ENCODE data around the gene CMSS1.

Gene CMSS1

GRCh38 chr3:99933971-99934750 lies 116.5 kb downstream of the CMSS1 start:
- H3K9me3 ChIP-seq (ENCODE audit: insufficient read depth, low read length), result no peaks in the 10 kb centered on the region
- no peak overlapping the region for H3K4me3 ChIP-seq (ENCODE audit: insufficient read length, low read depth)
- no peaks in the 10 kb centered on the region for H3K27me3 ChIP-seq (ENCODE audit: insufficient read depth, insufficient read length)
- no peak overlapping the region for H3K9ac ChIP-seq (ENCODE audit: insufficient read length, low read depth)
- TF ChIP-seq YY1 (IDR thresholded peaks at IDR 0.05; ENCODE audit: insufficient read depth, insufficient read length) (no peak), ZNF274 (IDR thresholded peaks at IDR 0.05; ENCODE audit: low read depth, low read length) (no peak), SUZ12 (IDR thresholded peaks at IDR 0.05; ENCODE audit: extremely low read depth, insufficient read depth, insufficient read length) (no peak)
- no peaks in the 10 kb centered on the region for H3K36me3 ChIP-seq (ENCODE audit: insufficient read depth, insufficient read length, low read length)
- no peak for DNase-seq (ENCODE audit: low read depth, low spot score)
- H3K4me1 ChIP-seq (ENCODE audit: insufficient read depth, insufficient read length), result no peaks in the 10 kb centered on the region

- no peaks in the 10 kb centered on the region for H3K27me3 ChIP-seq (ENCODE audit: insufficient read depth, insufficient read length)
- no peaks in the 10 kb centered on the region for H3K36me3 ChIP-seq (ENCODE audit: insufficient read depth, insufficient read length, low read length)
- TF ChIP-seq YY1 (IDR thresholded peaks at IDR 0.05; ENCODE audit: insufficient read depth, insufficient read length) (no peak), SUZ12 (IDR thresholded peaks at IDR 0.05; ENCODE audit: extremely low read depth, insufficient read depth, insufficient read length) (no peak), ZNF274 (IDR thresholded peaks at IDR 0.05; ENCODE audit: low read depth, low read length) (no peak)
- H3K4me3 ChIP-seq (ENCODE audit: insufficient read length, low read depth), result no peak overlapping the region
- no peaks in the 10 kb centered on the region for H3K9me3 ChIP-seq (ENCODE audit: insufficient read depth, low read length)
- H3K4me1 ChIP-seq (ENCODE audit: insufficient read depth, insufficient read length), result no peaks in the 10 kb centered on the region
- no peak for DNase-seq (ENCODE audit: low read depth, low spot score)
- no peak overlapping the region for H3K9ac ChIP-seq (ENCODE audit: insufficient read length, low read depth)
Measured at GRCh38 chr3:99934975-99935797, 117.5 kb downstream of the CMSS1 start.

GRCh38 chr3:99938270-99938911 lies 120.7 kb downstream of the CMSS1 start:
- Histone ChIP-seq H3K4me3 (ENCODE audit: insufficient read length, low read depth) (no peak overlapping the region), H3K9me3 (ENCODE audit: insufficient read depth, low read length) (no peaks in the 10 kb centered on the region), H3K36me3 (ENCODE audit: insufficient read depth, insufficient read length, low read length) (no peaks in the 10 kb centered on the region), H3K9ac (ENCODE audit: insufficient read length, low read depth) (no peak overlapping the region), H3K27me3 (ENCODE audit: insufficient read depth, insufficient read length) (no peaks in the 10 kb centered on the region), H3K4me1 (ENCODE audit: insufficient read depth, insufficient read length) (no peaks in the 10 kb centered on the region)
- TF ChIP-seq YY1 (IDR thresholded peaks at IDR 0.05; ENCODE audit: insufficient read depth, insufficient read length) (no peak), ZNF274 (IDR thresholded peaks at IDR 0.05; ENCODE audit: low read depth, low read length) (no peak), SUZ12 (IDR thresholded peaks at IDR 0.05; ENCODE audit: extremely low read depth, insufficient read depth, insufficient read length) (no peak)
- DNase-seq (ENCODE audit: low read depth, low spot score), result no peak

DNA sequence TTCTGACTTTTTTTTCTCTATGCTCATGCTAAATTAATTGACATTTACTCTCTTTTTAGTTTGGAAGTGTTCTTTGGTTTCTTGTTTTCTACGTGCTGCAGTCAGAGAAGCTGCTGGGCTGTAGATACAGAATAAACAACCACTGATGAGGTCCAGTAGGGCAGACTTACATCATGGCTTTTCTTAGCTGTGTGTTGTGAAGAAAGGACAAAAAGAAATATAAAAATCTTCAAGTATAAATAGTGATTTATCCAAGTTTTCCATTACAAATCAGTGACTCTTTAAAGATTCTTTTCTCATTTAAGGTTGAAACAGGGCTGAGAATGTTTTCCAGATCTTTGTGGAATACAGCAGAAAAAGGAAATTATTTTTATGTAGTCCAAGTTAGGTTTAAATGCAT lies 122.2 kb downstream of the CMSS1 start:
- TF ChIP-seq YY1 (IDR thresholded peaks at IDR 0.05; ENCODE audit: insufficient read depth, insufficient read length), result no peak
- no peak for TF ChIP-seq ZNF274 (IDR thresholded peaks at IDR 0.05; ENCODE audit: low read depth, low read length)
- no peak for TF ChIP-seq SUZ12 (IDR thresholded peaks at IDR 0.05; ENCODE audit: extremely low read depth, insufficient read depth, insufficient read length)
- no peak for DNase-seq (ENCODE audit: low read depth, low spot score)
- no peaks in the 10 kb centered on the region for H3K9me3 ChIP-seq (ENCODE audit: insufficient read depth, low read length)
- no peaks in the 10 kb centered on the region for H3K4me1 ChIP-seq (ENCODE audit: insufficient read depth, insufficient read length)
- H3K9ac ChIP-seq (ENCODE audit: insufficient read length, low read depth), result no peak overlapping the region
- H3K36me3 ChIP-seq (ENCODE audit: insufficient read depth, insufficient read length, low read length), result no peaks in the 10 kb centered on the region
- no peak overlapping the region for H3K4me3 ChIP-seq (ENCODE audit: insufficient read length, low read depth)
- no peaks in the 10 kb centered on the region for H3K27me3 ChIP-seq (ENCODE audit: insufficient read depth, insufficient read length)

DNA sequence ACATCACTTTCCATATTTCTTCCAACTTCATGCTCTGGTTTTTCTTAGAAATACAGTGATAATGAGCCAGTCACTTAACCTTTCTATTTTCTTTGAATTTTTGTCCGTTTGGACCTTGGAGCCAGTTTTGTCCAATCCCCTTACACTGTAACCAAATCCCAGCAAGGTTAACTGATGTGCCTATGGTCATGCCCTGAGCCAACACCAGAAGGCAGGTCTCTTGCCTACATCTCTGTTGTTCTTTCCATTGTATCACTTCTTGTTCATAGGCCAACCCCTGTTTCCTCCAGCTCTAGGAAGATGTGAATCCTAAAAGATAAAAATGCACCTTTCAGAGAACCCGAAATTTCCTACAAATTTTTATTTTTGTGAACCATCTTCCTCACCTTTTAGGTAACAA lies 122.7 kb downstream of the CMSS1 start:
- DNase-seq (ENCODE audit: low read depth, low spot score), result no peak
- H3K9ac ChIP-seq (ENCODE audit: insufficient read length, low read depth), result no peak overlapping the region
- no peaks in the 10 kb centered on the region for H3K4me1 ChIP-seq (ENCODE audit: insufficient read depth, insufficient read length)
- no peak for TF ChIP-seq ZNF274 (IDR thresholded peaks at IDR 0.05; ENCODE audit: low read depth, low read length)
- TF ChIP-seq YY1 (IDR thresholded peaks at IDR 0.05; ENCODE audit: insufficient read depth, insufficient read length), result no peak
- TF ChIP-seq SUZ12 (IDR thresholded peaks at IDR 0.05; ENCODE audit: extremely low read depth, insufficient read depth, insufficient read length), result no peak
- no peak overlapping the region for H3K4me3 ChIP-seq (ENCODE audit: insufficient read length, low read depth)
- H3K9me3 ChIP-seq (ENCODE audit: insufficient read depth, low read length), result no peaks in the 10 kb centered on the region
- no peaks in the 10 kb centered on the region for H3K36me3 ChIP-seq (ENCODE audit: insufficient read depth, insufficient read length, low read length)
- H3K27me3 ChIP-seq (ENCODE audit: insufficient read depth, insufficient read length), result no peaks in the 10 kb centered on the region

GRCh38 chr3:99941211-99941610 lies 123.5 kb downstream of the CMSS1 start:
- H3K9ac ChIP-seq (ENCODE audit: insufficient read length, low read depth), result no peak overlapping the region
- H3K9me3 ChIP-seq (ENCODE audit: insufficient read depth, low read length), result no peaks in the 10 kb centered on the region
- TF ChIP-seq ZNF274 (IDR thresholded peaks at IDR 0.05; ENCODE audit: low read depth, low read length) (no peak), SUZ12 (IDR thresholded peaks at IDR 0.05; ENCODE audit: extremely low read depth, insufficient read depth, insufficient read length) (no peak), YY1 (IDR thresholded peaks at IDR 0.05; ENCODE audit: insufficient read depth, insufficient read length) (no peak)
- H3K27me3 ChIP-seq (ENCODE audit: insufficient read depth, insufficient read length), result no peaks in the 10 kb centered on the region
- no peaks in the 10 kb centered on the region for H3K4me1 ChIP-seq (ENCODE audit: insufficient read depth, insufficient read length)
- H3K36me3 ChIP-seq (ENCODE audit: insufficient read depth, insufficient read length, low read length), result no peaks in the 10 kb centered on the region
- no peak for DNase-seq (ENCODE audit: low read depth, low spot score)
- H3K4me3 ChIP-seq (ENCODE audit: insufficient read length, low read depth), result no peak overlapping the region
